Smooth muscle cell (in vitro differentiated cells): ENCODE measurements around the gene PPP1R36. TPM values are rescaled to one million over a fixed set of nuclear protein-coding genes. Genes with fewer than 3 reads are reported as not detected.
"Not testable (repeated sequence)": the region's sequence is repeated elsewhere in the genome, so short reads cannot be mapped to it uniquely, and the experiment has no call there.

Source experiments
- DNase-seq: peaks from one replicate; lab custom pipeline; 2025; ENCODE audit not compliant: unreplicated experiment; lab: John Stamatoyannopoulos, UW
- H2AFZ ChIP-seq: fragments of 200-600 bp; sonication (generic); 2 replicates; pipeline ENCODE4 v1.6.0; 2016; ENCODE audit warnings: antibody characterized with exemption, low read depth, mild to moderate bottlenecking
- H3F3A ChIP-seq: fragments of 200-600 bp; sonication (generic); 2 replicates; pipeline ENCODE4 v1.6.0; 2017; ENCODE audit warnings: antibody characterized with exemption, low read depth
- H3K27ac ChIP-seq: fragments of 200-600 bp; sonication (generic); 2 replicates; pipeline ENCODE4 v1.5.1; 2016; ENCODE audit warnings: low read depth, mild to moderate bottlenecking
- H3K27me3 ChIP-seq: fragments of 200-600 bp; sonication (generic); 2 replicates; pipeline ENCODE4 v1.6.1; 2016; ENCODE audit warnings: low read depth, mild to moderate bottlenecking
- H3K36me3 ChIP-seq: fragments of 200-600 bp; sonication (generic); 2 replicates; pipeline ENCODE4 v1.5.1; 2016; ENCODE audit warnings: low read depth
- H3K4me1 ChIP-seq: fragments of 200-600 bp; sonication (generic); 2 replicates; pipeline ENCODE4 v1.5.1; 2016; ENCODE audit warnings: low read depth
- H3K4me2 ChIP-seq: fragments of 200-600 bp; sonication (generic); 2 replicates; pipeline ENCODE4 v1.6.0; 2016; ENCODE audit warnings: mild to moderate bottlenecking
- H3K4me3 ChIP-seq: fragments of 200-600 bp; sonication (generic); 2 replicates; pipeline ENCODE4 v1.5.1; 2016; ENCODE audit warnings: mild to moderate bottlenecking
- H3K79me2 ChIP-seq: fragments of 200-600 bp; sonication (generic); 2 replicates; pipeline ENCODE4 v1.6.0; 2016; ENCODE audit warnings: low read depth, mild to moderate bottlenecking
- H3K9ac ChIP-seq: fragments of 200-600 bp; sonication (generic); 2 replicates; pipeline ENCODE4 v1.6.0; 2016; ENCODE audit warnings: low read depth
- H3K9me3 ChIP-seq: fragments of 200-600 bp; sonication (generic); replicated peaks from 2 replicates; pipeline ENCODE4 v1.5.1; 2016; ENCODE audit warnings: low read depth
- H4K20me1 ChIP-seq: fragments of 200-600 bp; sonication (generic); 2 replicates; pipeline ENCODE4 v1.6.0; 2016; ENCODE audit warnings: low read depth
- CTCF ChIP-seq: fragments of 200-600 bp; sonication (generic); IDR thresholded peaks from 2 replicates; pipeline ENCODE4 v1.5.1; 2017; ENCODE audit warnings: borderline replicate concordance, mild to moderate bottlenecking, antibody characterized with exemption; ENCODE audit not compliant: insufficient read depth, poor library complexity, severe bottlenecking
- WGBS: methylation state at CpG from one replicate; pipeline ENCODE4 v1.1.7; 2016; ENCODE audit warnings: low lambda C conversion rate; 5-methylcytosine and 5-hydroxymethylcytosine counted together
- polyA plus RNA-seq: library from polyadenylated mRNA; unstranded; fragments of >200 nt; fragmentation: Nextera tagmentation; extraction: Ambion mirVana; gene quantifications from 2 replicates; pipeline ENCODE4 v1.2.1, GENCODE V29; 2016
- total RNA-seq: library from RNA; depleted of rRNA; stranded (reverse); fragments of >200 nt; gene quantifications from 2 replicates; pipeline ENCODE4 v1.2.3, GENCODE V29; 2014

PPP1R36 gene
- total and polyA plus RNA-seq, 2 experiments from 2014 or later, result 1.9 to 2.2 TPM

GRCh38 chr14:64562436-64562835, 12.7 kb downstream of the PPP1R36 start:
- no peak overlapping the region for H3K4me3 ChIP-seq
- DNase-seq, result no peak
- no peak for TF ChIP-seq CTCF
- no peaks in the 10 kb centered on the region for H4K20me1 ChIP-seq
- H3K27ac ChIP-seq, result no peak overlapping the region
- no peaks in the 10 kb centered on the region for H3K4me1 ChIP-seq
- no peak overlapping the region for H3K4me2 ChIP-seq
- H2AFZ ChIP-seq, result no peak overlapping the region
- no peaks in the 10 kb centered on the region for H3K36me3 ChIP-seq
- H3K27me3 ChIP-seq, result no peaks in the 10 kb centered on the region
- no peaks in the 10 kb centered on the region for H3F3A ChIP-seq
- H3K9me3 ChIP-seq, result no peaks in the 10 kb centered on the region
- H3K79me2 ChIP-seq, result no peaks in the 10 kb centered on the region
- H3K9ac ChIP-seq, result no peak overlapping the region

- H4K20me1 ChIP-seq, result no peaks in the 10 kb centered on the region
- no peak overlapping the region for H3K27ac ChIP-seq
- no peak for DNase-seq
- TF ChIP-seq CTCF, result no peak
- peaks cover 3% of the 10 kb centered on the region for H3K4me1 ChIP-seq
- no peaks in the 10 kb centered on the region for H3F3A ChIP-seq
- no peaks in the 10 kb centered on the region for H3K27me3 ChIP-seq
- no peak overlapping the region for H3K4me2 ChIP-seq
- H3K9me3 ChIP-seq, result no peaks in the 10 kb centered on the region
- no peaks in the 10 kb centered on the region for H3K36me3 ChIP-seq
- 90% methylated on average over 6 of the region's 6 CpGs for WGBS
- no peak overlapping the region for H3K9ac ChIP-seq
- no peak overlapping the region for H2AFZ ChIP-seq
- H3K79me2 ChIP-seq, result no peaks in the 10 kb centered on the region
- no peak overlapping the region for H3K4me3 ChIP-seq
Observed at GRCh38 chr14:64563696-64564095, 13.9 kb downstream of the PPP1R36 start.

GRCh38 chr14:64566651-64567122, 16.9 kb downstream of the PPP1R36 start:
- Histone ChIP-seq H3F3A (no peaks in the 10 kb centered on the region), H3K9me3 (no peaks in the 10 kb centered on the region), H3K4me3 (no peak overlapping the region), H3K27ac (peak overlapping the region; percentile 17), H3K36me3 (no peaks in the 10 kb centered on the region), H3K9ac (no peak overlapping the region), H3K79me2 (no peaks in the 10 kb centered on the region), H2AFZ (peak overlapping the region; percentile 89), H4K20me1 (no peaks in the 10 kb centered on the region), H3K4me2 (no peak overlapping the region), H3K27me3 (no peaks in the 10 kb centered on the region), H3K4me1 (peaks cover 8% of the 10 kb centered on the region)
- 89% methylated on average over 5 of the region's 5 CpGs for WGBS
- no peak for TF ChIP-seq CTCF
- no peak for DNase-seq

GRCh38 chr14:64569138-64569631, 19.4 kb downstream of the PPP1R36 start:
- H3K27ac ChIP-seq, result peak overlapping the region; percentile 73
- H3K36me3 ChIP-seq, result no peaks in the 10 kb centered on the region
- H3K4me3 ChIP-seq, result no peak overlapping the region
- peak overlapping the region; percentile 57 for H3K4me2 ChIP-seq
- peak overlapping the region; percentile 16 for H2AFZ ChIP-seq
- H4K20me1 ChIP-seq, result no peaks in the 10 kb centered on the region
- peak; percentile 3 for DNase-seq
- no peaks in the 10 kb centered on the region for H3K79me2 ChIP-seq
- H3K9ac ChIP-seq, result peak overlapping the region; percentile 26
- H3K9me3 ChIP-seq, result no peaks in the 10 kb centered on the region
- WGBS, result 23% methylated on average over 3 of the region's 3 CpGs
- H3K4me1 ChIP-seq, result peaks cover 8% of the 10 kb centered on the region
- TF ChIP-seq CTCF, result no peak
- no peaks in the 10 kb centered on the region for H3F3A ChIP-seq
- H3K27me3 ChIP-seq, result no peaks in the 10 kb centered on the region

GRCh38 chr14:64569646-64570045, 19.9 kb downstream of the PPP1R36 start:
- H3K27ac ChIP-seq, result peak overlapping the region; percentile 73

More at GRCh38 chr14:64569646-64570045, 19.9 kb downstream of the PPP1R36 start:
- Histone ChIP-seq H3K4me2 (peak overlapping the region; percentile 57), H3K9ac (peak overlapping the region; percentile 7)
- not testable (repeated sequence) for H3K27me3 ChIP-seq, H2AFZ ChIP-seq, H3K79me2 ChIP-seq, H3K9me3 ChIP-seq, H3K36me3 ChIP-seq, H3F3A ChIP-seq, H3K4me1 ChIP-seq, DNase-seq, H3K4me3 ChIP-seq, H4K20me1 ChIP-seq
- 70% methylated on average over 7 of the region's 7 CpGs for WGBS
